Measurements from ENCODE around the gene EVC.

The EVC gene

DNA sequence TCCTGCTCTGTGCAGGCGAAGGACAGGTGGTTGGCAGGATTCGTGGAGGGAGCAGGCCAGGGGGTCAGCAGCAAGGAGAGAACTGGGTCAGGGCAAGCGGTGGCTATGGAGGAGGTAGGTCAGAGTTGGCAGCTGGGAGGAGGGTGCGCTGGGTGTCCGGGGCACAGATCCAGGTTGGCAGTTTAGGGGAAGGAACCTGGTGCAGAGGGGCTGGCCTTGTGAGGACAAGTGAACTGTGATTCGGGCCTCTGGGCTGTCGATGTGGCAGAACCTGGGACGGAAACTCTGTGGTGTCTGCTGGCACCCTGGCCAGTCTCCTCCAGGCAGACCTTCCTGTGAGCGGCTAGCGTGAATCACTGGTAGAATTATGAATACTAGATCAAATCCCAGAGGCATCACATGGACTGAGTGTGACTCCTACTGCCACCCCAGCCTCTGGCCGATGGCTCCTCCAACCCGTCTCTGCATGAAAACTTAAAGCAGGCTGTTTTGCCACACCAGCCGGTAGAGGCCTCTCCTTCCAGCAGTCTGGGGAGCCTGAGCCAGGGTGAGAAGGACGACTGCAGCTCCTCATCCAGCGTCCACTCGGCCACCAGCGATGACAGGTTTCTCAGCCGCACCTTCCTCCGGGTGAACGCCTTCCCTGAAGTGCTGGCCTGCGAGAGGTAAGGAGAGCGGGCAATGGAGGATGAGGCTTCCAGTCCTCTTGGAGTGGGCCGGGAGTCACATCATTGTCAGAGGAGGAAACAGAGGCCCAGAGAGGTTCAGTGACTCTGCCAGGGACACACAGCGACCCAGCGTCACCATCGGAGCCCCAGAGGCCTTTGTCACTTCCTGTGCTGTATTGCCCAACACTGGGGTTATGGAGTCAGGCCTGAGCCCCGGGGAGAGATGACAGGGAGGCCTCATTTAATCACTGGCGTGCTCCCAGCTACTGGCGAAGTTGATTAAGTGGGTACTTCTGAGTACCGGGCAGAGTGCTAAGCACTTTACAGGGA, 20.3 kb downstream of the EVC start:
- no peak for DNase-seq (ENCODE audit: low read depth in 3 of 3, low spot score in 1 of 3)

DNA sequence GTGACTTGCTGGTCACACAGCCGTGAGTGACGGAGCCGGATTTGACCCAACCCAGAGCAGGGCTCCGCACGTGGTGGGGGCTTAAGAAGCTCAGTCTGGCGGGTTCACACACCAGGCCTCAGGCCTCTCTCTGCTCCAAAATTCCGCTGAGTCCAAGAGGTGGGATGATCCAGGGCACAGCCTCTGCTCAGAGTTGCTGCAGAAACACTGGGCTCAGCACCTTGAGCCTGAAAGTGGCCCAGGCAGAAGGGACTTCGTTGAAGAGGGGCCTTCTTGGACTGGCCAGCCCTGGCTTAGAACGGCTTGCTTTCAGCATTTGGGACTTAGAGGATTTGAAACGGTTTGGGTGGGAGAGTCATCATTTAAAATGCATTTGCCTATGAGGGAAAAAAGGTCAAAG, 21.2 kb downstream of the EVC start:
- DNase-seq (ENCODE audit: low read depth in 3 of 3, low spot score in 1 of 3), result no peak

DNA sequence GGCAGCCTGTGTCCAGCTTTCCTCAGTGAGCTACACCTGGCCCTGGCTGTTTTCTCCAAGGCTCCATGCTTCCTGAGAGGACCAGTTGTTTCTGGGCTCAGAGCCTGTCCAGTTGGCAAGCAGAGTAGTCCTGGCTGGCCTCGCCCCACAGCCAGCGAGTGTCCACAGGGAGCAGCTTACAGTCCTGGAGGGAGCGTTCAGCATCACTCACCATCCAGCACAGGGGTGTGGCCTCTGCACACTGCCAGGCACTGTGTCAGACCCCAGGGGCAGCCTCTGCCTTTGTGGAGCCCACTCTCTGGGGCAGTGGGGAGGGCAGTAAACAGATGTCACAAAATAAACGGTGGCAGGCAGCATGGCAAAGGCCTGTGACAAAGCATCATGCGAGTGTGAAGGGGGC, 23.9 kb downstream of the EVC start:
- DNase-seq (ENCODE audit: low read depth in 3 of 3, low spot score in 1 of 3), result no peak

DNA sequence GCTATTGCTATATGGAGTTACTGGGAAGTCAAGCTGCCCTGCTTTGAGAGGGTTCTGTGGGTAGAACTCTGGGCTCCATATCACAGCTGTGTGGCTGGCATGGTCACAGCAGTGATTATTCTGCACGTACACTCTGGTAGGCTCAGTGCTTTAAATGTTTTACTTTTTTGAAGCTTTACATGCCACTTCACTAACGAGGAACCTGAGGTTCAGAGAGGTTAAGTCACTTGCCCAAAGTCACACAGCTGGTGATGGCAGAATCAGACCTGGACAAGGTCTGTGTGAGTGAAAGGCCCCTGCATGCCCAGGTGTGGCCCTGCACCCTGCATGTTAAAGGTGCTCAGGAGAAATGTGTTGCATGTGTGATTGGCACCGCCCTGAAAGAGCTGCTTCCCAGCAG, 24.5 kb downstream of the EVC start:
- no peak for DNase-seq (ENCODE audit: low read depth in 3 of 3, low spot score in 1 of 3)

DNA sequence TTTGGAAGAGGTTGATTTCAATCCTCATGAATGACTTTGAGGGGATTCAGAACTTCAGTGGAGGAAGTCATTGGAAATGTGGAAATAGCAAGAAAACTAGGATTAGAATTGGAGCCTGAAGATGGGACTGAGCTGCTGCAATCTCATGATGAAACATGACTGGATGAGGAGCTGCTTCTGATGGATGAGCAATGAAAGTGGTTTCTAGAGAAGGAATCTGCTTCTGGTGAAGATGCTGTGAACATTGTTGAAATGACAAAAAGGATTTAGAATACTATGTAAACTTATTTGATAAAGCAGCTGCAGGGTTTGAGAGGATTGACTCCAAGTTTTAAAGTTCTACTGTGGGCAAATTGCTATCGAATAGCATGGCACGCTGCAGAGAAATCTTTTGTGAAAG, 27.1 kb downstream of the EVC start:
- no peak for DNase-seq (ENCODE audit: low read depth in 3 of 3, low spot score in 1 of 3)

DNA sequence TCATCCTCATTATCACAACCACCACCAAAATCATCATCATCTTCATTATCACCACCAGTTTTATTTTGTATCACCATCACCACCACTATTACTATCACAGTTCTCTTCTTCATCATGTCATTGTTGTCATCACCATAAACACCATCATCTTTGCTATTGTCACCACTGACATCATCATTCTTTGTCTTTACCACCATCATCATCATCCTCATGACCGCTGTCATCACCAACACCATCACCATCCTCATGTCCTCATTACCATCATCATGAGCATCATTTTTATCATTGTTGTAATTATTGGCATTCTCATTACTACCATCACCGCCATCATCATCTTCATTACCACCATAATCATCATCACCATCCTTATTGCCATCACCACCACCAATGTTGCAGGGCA, 31.4 kb downstream of the EVC start:
- DNase-seq (ENCODE audit: low read depth in 3 of 3, low spot score in 1 of 3), result no peak

DNA sequence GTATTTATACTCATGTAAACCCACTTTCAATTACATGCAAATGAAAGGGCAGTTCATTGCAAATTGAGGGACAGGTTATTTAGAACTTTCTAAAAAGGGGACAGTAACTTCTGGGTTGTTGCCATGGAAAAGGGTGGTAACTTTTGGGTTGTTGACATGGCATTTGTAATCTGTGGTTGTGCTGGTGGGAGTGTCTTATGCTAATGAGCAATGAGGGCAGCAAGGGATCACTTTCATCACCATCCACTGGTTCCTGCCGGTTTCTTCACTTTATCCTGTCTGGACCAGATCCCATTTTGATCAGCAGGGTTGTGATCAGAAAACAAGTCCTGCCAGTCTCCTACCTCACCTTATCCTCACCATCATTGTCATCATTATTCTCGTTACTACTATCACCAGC, 32.0 kb downstream of the EVC start:
- no peak for DNase-seq (ENCODE audit: low read depth in 3 of 3, low spot score in 1 of 3)

DNA sequence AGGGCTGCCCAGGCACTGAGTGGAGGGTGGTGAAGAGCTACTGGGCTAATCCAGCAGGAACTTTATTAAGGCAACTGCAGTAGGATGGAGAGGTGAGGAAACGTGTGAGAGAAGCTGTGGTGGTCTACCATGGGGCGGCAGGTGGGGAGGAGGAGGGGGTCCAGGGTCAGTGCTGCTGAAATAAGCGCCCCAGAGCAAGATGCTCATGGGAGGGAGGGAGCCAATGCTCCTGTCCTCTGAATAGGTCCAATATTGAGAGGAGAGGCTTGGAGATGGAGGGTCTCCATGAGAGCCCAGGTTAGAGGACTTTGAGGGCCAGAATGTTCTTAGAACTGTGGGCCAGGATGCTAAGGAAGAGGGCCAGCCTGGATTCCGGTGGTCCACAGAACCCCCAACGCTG, 35.2 kb downstream of the EVC start:
- DNase-seq (ENCODE audit: low read depth in 3 of 3, low spot score in 1 of 3), result no peak

DNA sequence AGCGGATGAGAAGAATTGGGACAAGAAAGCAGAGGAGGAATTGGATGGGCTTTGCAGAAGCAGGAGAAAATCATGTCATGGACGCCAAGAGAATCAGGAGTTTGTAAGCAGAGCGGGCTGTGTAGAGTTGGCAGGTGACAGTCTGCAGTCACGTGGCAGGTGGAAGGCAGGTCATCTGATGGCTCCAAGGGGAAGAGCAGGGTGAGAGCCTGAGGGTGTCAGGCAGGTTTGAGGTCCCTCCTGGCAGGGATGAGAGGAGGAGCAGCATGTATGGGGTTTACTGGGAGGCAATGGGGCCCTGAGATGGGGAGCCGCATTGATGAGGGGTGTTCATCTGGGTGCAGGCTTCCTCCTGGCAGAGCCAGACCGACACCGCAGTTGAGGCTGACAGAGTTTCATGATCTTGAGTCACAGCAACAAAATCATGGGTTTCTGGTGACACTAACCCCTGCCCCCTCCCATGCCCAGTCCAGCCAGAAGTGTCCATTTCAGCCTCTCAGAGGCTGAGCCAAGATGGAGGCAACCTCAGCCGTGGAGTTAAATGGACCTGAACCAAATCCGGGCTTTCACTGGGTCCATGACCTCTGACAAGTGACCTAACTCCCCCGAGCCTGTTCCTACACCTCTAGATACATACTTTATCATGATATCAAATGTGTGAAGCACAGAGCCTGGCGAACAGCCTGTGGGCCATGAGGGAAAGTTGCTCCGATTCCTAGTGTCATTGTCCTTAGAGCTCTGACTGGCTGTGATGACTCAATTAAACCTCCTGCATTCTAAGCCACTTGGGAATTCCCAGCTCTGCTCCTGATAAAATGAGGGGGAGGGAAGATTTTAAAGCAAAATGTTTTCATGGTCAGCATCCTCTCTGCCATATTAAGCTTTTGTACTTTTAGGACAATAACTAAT, 36.1 kb downstream of the EVC start:
- DNase-seq (ENCODE audit: low read depth in 3 of 3, low spot score in 1 of 3), result no peak

DNA sequence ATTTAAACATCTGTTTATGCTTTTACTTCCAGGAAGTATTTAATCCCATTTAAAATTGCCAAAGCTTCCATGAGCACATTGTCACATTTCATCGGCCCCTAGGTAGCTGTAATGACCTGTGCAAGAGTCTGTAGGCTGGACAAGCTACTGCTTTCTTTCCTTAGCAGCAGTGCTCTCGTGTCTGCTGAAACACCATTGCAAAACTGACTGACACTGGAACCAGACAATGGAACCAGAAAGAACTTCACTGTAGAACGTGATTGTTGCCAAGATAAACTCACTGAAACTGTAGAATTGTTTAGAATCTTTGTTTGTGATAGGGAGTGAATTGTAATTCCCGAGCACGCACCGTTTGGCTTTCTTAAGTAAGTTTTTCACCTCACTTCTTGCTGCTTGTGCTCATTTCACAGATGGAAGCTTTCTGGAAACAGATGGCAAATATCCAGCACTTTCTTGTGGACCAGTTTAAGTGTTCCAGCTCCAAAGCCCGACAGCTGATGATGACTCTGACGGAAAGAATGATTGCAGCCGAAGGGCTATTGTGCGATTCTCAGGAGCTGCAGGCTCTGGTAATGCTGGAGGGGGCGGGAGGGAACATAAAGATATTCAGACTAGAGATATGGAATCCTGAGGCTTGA, 36.9 kb downstream of the EVC start:
- DNase-seq (ENCODE audit: low read depth in 3 of 3, low spot score in 1 of 3), result no peak

DNA sequence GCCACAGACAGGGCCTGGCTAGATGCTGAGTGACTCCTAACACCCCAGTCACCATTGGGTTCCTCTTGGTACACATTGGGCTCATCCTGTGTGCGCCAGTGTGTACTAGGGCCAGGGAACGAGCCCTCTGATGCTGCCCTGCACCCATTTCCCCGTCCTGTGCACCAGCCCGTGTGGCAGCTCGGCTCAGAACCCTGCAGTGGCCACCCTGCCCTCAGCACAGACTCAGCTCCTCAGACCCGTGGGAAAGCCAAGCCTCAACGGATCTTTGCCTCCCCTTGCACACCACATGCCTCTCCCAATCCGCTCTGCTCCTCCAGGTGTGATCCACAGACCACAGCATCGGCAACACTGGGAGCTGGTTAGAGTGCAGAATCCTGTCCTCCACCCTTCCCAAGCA, 38.6 kb downstream of the EVC start:
- no peak for DNase-seq (ENCODE audit: low read depth in 3 of 3, low spot score in 1 of 3)

DNA sequence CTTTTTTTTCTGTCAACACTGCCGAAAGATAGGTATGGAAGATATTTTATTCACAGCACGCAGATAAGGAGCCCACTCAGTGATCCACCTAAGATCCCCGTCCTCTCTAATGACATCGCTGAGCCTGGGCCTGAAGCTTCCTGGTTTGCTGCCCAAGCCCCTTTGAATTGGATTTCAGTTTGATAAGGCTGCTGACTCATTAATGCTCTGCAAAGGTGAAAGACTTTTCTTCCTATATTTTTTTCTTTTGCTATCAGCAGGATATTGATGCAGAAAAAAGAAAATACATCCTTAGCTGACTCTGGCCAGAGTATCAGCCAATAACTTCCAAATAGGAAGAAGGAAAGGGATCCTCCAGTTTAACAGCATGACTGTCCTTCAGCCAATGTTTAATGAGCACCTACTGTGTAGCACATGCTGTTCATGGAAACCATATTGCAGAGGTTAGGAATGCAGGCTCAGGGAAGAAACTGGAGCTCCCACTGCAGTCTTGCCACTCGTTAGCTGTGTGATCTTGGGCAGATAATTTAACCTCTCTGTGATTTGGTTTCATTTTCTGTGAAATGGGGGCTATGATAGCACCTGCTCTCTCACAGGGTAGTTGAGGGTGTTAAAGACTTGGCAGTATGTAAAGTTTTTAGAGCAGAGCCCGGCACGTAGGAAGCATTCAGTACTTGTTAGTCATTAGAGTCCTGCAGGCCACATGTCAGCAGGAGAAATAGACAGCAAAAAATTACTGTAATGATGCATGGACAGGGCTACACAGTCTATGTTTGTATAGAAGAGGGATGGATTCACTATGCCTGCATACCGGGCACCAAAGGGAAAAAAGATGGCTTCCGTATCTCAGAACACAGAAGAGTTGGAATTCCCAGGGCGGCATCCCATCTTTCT, 39.3 kb downstream of the EVC start:
- no peak for DNase-seq (ENCODE audit: low read depth in 3 of 3, low spot score in 1 of 3)

DNA sequence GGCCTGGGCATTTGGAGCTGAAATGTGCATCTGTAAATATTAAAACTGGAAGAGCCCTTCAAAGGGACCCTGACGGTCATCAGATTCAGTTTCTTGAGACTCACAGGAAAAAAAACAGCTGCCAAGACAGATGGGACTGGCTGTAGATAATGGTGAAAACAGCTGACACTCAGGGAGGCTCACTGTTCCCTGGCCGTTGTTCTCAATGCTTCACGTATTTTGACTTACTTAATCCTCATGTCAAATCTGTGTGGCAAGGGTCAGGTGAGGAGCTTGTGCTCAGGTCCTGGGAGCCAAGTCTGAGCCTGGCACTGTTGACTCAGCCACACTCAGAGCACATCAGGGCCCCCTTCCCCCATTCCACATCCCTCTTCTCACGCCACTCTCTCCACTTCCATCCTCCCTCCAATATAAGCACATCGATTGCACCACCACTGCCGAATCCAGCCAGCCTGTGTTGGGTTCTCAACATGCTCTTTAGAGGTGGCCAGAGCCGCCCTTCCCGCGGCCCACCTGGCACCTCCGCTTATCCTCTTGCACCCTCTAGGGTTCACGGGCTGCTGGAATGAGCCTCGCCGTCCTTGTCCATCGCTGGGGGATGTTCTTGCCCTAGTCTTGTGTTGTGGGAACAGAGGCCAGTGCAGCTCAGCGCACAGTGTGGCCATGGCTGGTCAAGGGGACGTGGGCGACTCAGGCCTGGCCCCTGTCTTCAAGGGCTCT, 40.1 kb downstream of the EVC start:
- DNase-seq (ENCODE audit: low read depth in 3 of 3, low spot score in 1 of 3), result no peak

DNA sequence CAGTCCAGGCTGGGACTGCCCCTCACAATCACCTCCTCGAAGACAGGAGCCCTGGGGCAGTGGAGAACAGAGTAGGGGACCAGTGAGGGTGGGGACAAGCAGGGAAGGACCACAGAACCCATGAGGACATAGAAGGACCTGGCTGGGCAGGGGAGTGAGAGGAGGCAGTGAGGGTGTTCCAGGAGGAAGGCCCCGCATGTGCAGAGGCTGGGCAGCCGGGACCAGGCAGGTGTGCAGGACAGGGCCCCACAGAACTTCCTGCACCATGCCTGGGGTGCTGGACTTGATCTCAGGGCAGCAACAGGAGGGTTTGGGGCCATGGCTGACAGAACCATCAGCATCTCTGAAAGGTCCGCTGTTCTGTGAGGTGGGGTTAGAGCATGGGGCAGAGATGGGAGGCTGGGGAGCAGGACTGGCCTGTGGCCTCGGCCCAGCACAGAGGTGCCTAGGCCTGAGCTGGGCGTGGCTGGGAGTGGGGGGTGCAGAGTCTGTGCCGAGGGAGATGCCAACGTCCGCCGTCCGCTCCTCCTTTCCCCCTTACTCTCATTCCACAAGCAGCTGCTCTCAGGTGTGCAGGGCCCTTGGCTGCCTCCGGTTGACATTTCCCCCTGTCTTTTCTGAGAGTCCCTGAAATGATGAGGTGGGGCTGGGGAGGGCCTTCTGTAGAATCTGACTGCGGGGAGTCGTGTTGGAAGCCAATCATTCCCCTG, 40.8 kb downstream of the EVC start:
- no peak for DNase-seq (ENCODE audit: low read depth in 3 of 3, low spot score in 1 of 3)

DNA sequence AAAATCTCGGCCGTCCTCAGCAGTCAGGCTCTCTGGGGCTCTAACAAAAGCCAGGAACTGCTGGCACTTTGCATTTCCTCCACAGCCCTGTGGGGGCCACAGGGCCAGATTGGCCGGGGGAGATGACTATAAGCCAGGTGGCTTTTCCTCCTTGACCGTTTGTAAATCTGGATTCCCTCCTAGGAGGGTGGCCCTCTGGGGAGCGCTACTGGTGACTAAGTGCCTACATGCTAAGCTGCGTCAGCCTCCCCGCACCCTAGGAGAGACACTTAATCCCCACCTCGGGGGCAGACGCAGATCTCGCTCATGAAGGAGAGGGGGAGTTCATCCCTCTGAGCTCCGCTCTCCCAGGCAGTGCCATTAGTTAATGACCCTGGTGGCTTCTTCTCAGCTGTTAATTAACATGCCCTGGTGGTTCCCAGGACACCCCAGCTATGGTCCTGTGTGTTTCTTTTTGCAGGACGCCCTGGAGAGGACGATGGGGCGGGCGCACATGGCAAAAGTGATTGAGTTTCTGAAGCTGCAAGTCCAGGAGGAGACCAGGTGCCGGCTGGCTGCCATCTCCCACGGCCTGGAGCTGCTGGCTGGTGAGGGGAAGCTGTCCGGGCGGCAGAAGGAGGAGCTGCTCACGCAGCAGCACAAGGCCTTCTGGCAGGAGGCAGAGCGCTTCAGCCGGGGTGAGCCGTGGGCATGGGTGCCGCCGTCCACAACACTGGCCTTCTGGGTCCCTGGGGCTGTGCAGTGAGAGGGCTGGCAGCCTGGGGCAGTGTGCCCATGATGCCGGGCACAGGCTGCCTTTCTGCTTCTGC, 41.6 kb downstream of the EVC start:
- no peak for DNase-seq (ENCODE audit: low read depth in 3 of 3, low spot score in 1 of 3)

DNA sequence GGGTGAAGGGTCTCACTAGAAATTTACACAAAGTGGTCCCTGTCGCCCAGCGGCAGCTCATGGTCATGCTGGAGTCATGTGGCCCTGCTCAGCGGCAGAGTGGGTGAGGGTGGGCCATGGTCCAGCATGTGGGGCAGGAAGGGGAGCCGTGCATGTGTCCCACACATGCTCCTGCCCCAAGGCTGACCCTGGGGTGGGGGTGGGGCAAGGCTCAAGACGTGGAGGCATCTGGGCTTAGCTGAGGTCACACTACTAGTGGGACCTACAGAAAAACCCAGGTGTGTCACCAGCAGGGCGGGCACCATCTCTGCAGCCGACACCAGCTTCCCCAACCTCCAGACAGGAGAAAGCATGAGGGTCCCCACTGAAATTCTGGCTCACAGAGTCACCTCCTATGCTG, 42.4 kb downstream of the EVC start:
- no peak for DNase-seq (ENCODE audit: low read depth in 3 of 3, low spot score in 1 of 3)

DNA sequence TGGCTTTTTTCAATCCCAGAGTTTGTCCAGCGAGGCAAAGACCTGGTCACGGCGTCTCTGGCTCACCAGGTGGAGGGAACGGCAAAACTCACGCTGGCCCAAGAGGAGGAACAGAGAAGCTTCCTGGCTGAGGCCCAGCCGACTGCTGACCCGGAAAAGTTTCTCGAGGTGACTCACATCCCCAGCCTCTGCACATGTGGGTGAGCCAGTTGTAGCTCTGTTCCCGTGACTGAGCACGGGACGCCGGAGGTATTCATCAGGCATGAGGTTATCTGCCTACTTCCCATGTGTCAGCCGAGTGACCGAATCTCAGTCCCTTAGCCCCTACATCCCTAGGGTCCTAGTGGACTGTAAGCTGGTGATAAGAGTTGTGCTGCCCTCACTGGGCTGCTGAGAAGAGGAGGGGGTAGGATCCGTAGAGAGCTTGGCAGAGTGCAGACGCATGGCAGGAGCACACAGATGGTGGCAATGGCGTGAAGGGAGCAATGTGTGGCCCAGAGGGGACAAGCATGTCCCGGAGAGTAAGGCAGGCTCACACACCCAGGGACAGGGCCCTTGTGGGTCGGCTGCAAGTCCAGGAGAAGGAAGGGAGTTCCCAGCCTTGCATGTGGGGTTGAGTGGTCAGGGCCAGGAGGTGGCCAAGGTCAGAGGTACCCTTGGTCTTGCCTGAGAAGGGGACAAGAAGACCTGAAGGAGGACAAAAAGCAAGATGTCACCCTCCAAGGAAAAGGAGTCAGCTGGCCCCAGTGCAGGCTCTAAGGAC, 42.9 kb downstream of the EVC start:
- DNase-seq (ENCODE audit: low read depth in 3 of 3, low spot score in 1 of 3), result no peak

DNA sequence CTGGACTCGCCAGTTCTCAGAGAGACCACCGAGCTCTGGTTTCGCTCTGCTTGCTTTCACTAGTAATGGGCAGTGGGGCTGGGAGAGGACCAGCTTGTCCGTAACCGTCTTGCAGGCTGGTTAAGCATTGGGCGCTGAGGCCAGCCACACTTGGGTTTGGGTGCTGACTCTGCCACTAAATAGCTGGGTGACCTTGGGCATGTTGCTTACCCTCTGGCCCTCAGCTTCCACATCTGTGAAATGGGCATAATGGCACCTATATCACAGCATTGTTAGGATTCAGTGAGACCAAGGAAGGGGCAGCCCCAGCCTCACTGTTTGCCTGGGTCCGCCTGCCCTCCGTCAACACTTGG, 43.5 kb downstream of the EVC start:
- DNase-seq (ENCODE audit: low read depth in 3 of 3, low spot score in 1 of 3), result no peak

Data from stimulated activated CD4-positive, alpha-beta T cell treated with anti-CD3 and anti-CD28 coated beads, TNF-alpha, amount 100 ng/mL, for 1 hour (primary cell).